HuH-7 (cell line): ENCODE measurements around the gene RAB3B.
A peak's percentile ranks its signal among the peaks of the same experiment; 100 is the strongest.

Experiments
- DNase-seq: peaks from one replicate; pipeline ENCODE4 v3.0.0; 2011; ENCODE audit warnings: low spot score

Gene RAB3B

GRCh38 chr1:51956528-51957509, 33.7 kb downstream of the RAB3B start:
- no peak for DNase-seq

DNA sequence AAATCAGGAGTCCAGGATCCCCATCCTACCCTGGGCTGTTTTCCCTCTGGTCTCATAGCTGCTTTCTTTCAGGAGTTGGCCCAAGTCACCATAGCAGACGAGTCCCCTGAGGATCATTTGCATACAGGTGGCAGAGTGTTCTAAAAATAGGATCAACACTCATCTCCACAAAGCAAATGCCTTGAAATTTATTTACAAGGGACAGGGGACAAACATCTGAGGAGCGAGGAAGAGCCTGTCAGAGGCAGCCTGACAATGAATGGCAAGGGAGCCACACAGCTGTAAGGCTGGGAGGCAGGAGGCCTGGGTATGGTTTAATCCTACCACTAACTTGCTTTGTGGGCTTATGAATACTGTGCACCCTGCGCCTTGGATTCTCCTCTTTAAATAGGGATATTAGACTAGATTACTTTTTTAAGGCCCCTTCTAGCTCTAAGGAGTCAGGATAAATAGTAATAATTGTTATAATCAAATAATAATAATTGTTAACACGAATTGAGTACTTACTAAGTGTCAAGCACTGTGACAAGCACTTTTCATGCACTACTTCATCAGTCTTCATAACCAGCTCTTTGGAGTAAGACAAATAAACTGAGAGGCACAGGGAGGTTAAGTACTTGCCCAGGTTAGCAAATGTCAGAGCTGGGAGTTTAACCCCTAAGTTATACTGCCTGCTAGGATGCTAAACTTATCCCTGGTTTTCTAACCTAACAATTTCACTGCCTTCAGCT, 34.5 kb downstream of the RAB3B start:
- DNase-seq: no peak

- no peak for DNase-seq
Observed at GRCh38 chr1:51954783-51955182, 35.7 kb downstream of the RAB3B start.

DNA sequence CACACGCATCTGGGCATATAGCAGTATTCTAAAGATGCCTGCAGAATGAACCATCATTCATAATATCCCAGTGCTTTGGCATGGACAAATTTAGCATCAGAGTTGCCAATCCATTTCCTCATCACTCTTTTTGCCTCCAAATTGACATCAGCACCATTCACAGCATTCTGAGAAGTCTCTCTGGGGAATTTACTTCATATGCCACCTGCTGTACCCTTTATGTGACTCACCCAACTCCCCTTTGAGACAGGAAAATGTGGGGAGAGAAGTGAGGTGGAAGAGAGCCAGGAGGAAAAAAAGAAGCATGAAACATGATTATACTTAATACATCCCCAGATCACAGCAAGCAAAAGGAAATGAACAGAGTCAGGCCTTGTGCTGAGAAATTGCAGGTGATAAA, 37.4 kb downstream of the RAB3B start:
- DNase-seq: no peak

DNA sequence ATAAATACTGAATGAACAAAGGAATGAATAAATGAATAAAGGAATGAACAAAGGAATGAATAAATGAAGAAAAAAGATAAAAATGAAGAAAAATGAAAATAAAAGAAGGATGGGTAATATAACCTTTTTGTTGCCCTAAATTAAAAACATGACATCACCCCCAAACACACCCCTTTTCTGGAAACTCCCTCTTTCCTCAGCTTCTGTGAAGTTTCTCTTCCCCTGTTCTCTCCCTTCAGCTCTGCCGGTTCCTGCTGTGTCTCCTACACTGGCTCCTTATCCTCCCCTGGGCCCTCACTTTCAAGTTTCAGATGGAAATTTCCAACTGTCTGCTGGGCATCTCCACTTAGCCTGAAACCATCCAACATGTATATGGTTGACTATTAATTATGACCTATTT, 37.9 kb downstream of the RAB3B start:
- no peak for DNase-seq

DNA sequence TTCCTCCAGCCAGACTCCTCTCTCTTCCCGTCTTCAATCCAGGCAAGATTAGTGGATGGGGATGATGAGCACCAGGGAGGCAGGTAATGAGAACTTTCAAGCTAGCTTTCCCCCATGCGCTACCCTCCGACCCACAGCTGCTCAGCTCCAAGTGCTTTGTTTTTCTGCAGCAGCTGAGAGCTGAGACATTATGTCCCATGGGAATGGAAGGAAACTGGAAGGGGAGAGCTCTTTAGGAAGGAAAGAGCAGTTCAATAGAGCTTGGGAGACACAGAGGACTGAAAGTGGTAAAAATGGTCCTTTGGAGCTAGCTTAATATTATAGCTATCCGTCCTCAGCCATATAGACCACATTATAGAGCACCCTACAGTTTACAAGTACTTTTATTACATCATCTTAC, 39.8 kb downstream of the RAB3B start:
- no peak for DNase-seq

DNA sequence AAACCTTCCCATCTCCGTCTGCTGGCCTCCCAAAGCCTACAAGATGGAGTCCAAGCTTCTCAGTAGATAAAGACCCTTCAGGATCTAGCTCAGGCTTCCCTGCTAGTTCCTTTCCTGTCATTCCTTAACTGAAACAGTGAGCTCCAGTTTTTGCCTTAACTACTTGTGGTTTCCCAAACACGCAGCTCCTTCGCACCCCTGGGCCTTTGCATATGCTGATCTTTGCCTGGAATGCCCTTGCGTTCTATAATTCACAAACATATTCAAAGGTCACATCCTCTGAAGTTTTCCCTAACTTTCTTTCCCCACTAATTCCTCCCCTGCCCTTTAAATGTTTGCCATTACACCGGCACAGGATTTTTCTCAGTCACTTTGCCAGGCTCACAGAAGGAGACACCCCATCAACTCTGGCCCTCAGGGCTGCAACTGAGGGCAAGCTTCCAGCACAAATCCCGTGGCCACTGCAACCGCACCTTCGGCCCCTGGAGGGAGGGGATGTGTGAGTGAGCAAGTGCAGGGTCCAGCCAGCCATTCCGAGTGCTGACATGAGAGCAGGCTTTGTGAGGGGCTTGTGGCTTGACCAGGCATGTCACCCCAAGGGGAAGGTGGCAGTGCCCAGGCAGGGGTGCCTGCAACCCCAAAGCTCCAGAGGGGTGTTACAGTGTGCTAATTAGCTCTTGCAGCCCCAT, 41.3 kb downstream of the RAB3B start:
- no peak for DNase-seq

- DNase-seq: no peak
Observed at GRCh38 chr1:51948491-51948915, 42.0 kb downstream of the RAB3B start.

GRCh38 chr1:51946300-51946699, 44.2 kb downstream of the RAB3B start:
- no peak for DNase-seq

- no peak for DNase-seq
Observed at GRCh38 chr1:51945591-51945990, 44.9 kb downstream of the RAB3B start.

DNA sequence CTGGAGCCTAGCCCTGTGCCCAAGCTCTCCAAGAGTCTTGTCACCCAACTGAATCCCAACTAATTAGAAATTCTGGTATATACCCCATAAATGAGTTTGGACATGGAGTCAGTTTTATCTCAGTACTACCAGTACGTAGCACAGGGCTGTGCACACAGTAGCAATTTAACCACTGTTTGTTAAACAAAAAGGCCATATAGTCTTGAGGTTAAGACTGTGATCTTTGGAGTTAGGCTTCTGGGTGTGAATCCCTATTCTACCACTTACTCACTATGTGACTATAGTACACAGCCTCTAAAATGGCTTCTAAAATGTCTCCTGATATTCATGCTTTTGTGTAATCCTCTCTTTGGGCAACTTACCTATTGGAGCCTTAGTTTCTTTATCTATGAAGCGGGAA, 48.2 kb downstream of the RAB3B start:
- DNase-seq: no peak

- DNase-seq: no peak
Observed at GRCh38 chr1:51941528-51941927, 49.0 kb downstream of the RAB3B start.

GRCh38 chr1:51937112-51937511, 53.4 kb downstream of the RAB3B start:
- no peak for DNase-seq

DNA sequence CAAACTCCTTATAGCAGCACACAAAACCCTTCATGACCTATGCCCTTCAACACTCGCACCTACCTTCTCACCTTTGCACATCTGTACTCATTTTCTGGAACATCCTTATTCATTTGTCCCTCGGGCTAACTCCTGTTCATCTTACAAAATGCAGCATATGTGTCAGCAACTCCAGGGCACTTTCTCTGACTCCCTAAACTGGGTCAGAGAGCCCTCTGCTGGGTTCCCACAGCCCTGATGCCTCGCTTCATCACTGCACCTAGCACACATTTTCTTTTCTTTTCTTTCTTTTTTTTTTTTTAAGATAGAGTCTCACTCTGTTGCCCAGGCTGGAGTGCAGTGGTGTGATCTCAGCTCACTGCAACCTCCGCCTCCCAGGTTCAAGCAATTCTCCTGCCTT, 54.0 kb downstream of the RAB3B start:
- no peak for DNase-seq

DNA sequence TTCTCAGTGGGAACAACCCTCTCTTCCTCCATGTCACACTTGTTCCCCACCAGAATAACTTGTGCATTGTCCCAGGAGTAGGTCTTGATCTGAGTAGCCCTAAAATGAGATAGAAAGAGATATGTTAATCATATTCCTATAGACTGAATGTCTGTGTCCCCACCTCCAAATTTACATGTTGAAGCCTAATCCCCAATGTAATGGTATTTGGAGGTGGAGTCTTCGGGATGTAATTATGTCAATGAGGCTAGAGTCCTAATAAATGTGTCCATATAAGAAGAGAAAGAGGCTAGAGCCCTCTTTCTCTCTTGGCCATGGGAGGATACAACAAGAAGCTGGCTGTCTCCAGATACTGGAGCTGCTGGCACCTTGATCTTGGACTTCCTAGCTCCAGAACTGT, 57.2 kb downstream of the RAB3B start:
- no peak for DNase-seq

GRCh38 chr1:51930329-51930728, 60.2 kb downstream of the RAB3B start:
- DNase-seq: no peak

DNA sequence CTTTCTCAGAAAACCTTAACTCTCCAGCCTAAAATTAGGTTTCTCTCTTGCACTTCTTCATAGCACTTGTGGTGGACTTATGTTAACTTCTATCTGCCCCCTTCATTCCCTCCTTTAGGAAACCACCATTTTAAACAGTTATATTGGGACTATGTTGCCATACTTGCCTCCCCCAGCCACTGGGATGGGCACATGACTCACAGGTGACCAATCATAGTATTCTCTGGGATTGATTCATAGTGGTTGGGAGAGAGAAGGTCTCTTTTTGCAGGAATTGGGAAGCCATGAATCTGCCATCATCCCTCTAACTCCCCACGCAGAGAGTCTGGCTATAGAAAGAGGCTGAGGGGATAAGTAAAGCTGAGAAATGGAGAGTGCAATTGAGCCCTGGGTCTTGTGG, 61.6 kb downstream of the RAB3B start:
- DNase-seq: no peak

DNA sequence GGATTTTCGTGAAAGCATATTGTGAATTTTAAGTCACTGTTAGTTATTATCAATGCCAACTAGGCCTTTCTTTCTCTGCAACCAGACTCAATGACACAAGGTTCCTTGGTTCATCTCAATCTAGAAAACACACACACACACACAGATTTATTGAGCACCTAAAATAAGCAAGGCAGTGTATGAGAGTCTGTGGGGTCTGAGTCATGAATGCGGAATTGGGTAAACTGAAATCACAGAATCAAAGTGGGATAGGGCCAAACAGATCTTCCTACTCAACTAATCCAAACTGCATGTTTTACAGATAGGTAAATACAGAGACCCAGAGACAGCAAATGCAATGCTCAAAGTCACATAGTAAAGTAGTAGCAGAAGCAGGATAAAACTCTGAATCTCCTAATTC, 63.5 kb downstream of the RAB3B start:
- DNase-seq: no peak

- DNase-seq: peak; percentile 23
Observed at GRCh38 chr1:51926171-51926812, 64.2 kb downstream of the RAB3B start.

DNA sequence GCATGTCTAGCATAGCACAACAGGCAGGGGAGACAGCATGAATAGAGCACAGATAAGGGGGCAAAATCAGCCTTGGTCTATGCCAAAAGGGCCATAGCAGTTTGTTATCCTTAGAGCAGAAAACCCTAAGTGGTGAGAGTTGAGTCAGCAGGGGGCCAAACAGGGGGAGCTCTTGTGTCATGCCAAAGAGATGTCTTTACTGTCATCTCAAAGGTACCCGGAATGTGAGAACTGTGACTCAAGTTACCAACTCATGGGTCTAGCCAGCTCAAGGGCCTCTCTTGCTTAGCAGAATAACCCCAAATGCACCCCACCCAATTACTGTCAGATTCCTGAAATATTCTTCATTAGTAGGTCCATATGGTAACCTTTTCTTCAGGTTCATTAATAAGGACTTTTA, 66.0 kb downstream of the RAB3B start:
- DNase-seq: no peak

GRCh38 chr1:51922040-51922439, 68.5 kb downstream of the RAB3B start:
- no peak for DNase-seq

DNA sequence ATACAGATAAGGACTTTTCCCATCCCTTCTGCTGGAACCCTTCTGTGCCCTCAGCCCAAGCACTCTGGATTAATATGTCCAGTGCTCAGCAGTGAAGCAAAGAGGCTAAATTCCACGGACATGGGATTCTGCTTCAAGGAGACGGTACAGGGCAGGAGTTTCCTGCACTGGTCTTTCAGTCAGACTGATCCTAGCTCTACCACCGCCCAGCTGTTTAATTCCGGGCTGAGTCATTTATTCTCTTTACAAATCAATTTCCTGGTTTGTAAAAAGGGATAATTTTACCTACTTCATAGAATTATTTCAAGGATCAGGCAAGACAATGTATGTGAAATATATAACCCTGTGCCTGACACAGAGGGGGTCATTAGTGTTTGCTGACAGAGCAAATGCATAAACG, 70.4 kb downstream of the RAB3B start:
- DNase-seq: no peak
